ENCODE data around the gene HSP90AB1. TPM values are rescaled to one million over a fixed set of nuclear protein-coding genes. Genes with fewer than 3 reads are reported as not detected.

Gene HSP90AB1
- total RNA-seq, 3 donors from 2014 or later (not counting 1 experiment from before 2014, with no cell fraction given) = 256 to 372 (median 308) TPM

DNA sequence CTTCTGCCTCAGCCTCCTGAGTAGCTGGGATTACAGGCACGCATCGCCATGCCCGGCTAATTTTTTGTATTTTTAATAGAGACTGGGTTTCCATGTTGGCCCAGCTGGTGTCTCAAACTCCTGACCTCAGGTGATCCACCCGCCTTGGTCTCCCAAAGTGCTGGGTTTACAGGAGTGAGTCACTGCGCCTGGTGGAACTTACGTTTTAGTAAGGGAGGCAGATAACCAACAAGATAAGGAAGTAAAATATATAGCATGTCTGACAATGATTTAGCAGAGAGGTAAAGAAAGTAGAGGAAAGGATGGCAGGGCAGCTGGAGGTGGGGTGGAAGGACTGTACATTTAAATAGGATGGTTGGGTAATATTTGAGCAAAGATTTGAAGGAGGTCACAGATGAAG lies 42.9 kb upstream of the HSP90AB1 start:
- Mint-ChIP-seq H3K4me1 (no peaks in the 10 kb centered on the region), H3K4me3 (no peak overlapping the region), H3K9me3 (no peaks in the 10 kb centered on the region), H3K27ac (no peak overlapping the region), H3K27me3 (ENCODE audit: low read depth in 2 of 2) (peaks cover 7 to 10% of the 10 kb centered on the region in 2 donors), H3K36me3 (no peaks in the 10 kb centered on the region)
- no peaks in the 10 kb centered on the region for H3K9me3 ChIP-seq (ENCODE audit: control insufficient read depth, insufficient read depth, low read length)
- H3K4me1 ChIP-seq (ENCODE audit: control insufficient read depth, insufficient read depth, low read length) = no peaks in the 10 kb centered on the region
- H3K27me3 ChIP-seq (ENCODE audit: control insufficient read depth, insufficient read depth, low read length) = no peaks in the 10 kb centered on the region
- 89% methylated on average over 6 of the region's 6 CpGs for WGBS (ENCODE audit: insufficient coverage)
- H3K4me3 ChIP-seq (ENCODE audit: low read length) = no peak overlapping the region
- intact Hi-C loops (cut with micrococcal nuclease) = no loop called here
- H3K27ac ChIP-seq (ENCODE audit: low read length) = no peak overlapping the region
- TF ChIP-seq CTCF (IDR thresholded peaks at IDR 0.05) = no peak
- ATAC-seq (no peak), DNase-seq (no peak)
- no peaks in the 10 kb centered on the region for H3K36me3 ChIP-seq (ENCODE audit: control insufficient read depth, insufficient read depth, low read length)

- H3K27ac Mint-ChIP-seq = no peak overlapping the region
- H3K27me3 Mint-ChIP-seq (ENCODE audit: low read depth in 2 of 2) = peaks cover 7 to 12% of the 10 kb centered on the region in 2 donors
- DNase-seq (no peak), ATAC-seq (no peak)
- no peak for TF ChIP-seq CTCF (IDR thresholded peaks at IDR 0.05)
- H3K36me3 ChIP-seq (ENCODE audit: control insufficient read depth, insufficient read depth, low read length) = no peaks in the 10 kb centered on the region
- H3K27ac ChIP-seq (ENCODE audit: low read length) = no peak overlapping the region
- no peaks in the 10 kb centered on the region for H3K9me3 ChIP-seq (ENCODE audit: control insufficient read depth, insufficient read depth, low read length)
- no peaks in the 10 kb centered on the region for H3K36me3 Mint-ChIP-seq
- no peaks in the 10 kb centered on the region for H3K4me1 ChIP-seq (ENCODE audit: control insufficient read depth, insufficient read depth, low read length)
- no peak overlapping the region for H3K4me3 ChIP-seq (ENCODE audit: low read length)
- intact Hi-C loops (cut with micrococcal nuclease) = no loop called here
- H3K4me1 Mint-ChIP-seq = no peaks in the 10 kb centered on the region
- no peaks in the 10 kb centered on the region for H3K9me3 Mint-ChIP-seq
- H3K4me3 Mint-ChIP-seq = no peak overlapping the region
- H3K27me3 ChIP-seq (ENCODE audit: control insufficient read depth, insufficient read depth, low read length) = no peaks in the 10 kb centered on the region
- WGBS (ENCODE audit: insufficient coverage) = 92% methylated on average over 6 of the region's 6 CpGs
Observed at GRCh38 chr6:44207966-44208365, 38.9 kb upstream of the HSP90AB1 start.

DNA sequence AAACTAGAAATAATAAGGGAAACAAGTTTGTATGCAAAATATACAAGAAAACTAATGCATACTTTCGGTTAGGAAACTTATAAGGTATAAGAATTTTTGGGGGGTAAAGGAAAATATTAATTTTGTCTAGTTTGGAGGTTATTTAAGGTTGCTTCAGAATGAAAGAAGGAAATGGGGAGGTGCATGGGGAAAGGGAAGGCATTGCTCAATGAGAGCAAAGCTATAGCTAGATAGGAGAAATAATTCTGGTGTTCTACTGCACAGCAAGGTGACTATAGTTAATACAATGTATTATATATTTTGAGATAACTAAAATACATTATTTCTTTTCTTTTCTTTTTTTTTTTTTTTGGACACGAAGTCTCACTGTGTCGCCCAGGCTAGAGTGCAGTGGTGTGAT lies 35.6 kb upstream of the HSP90AB1 start:
- 87% methylated on average over 3 of the region's 3 CpGs for WGBS (ENCODE audit: insufficient coverage)
- H3K4me3 ChIP-seq (ENCODE audit: low read length) = no peak overlapping the region
- H3K4me3 Mint-ChIP-seq = no peak overlapping the region

More for the DNA sequence above, 35.6 kb upstream of the HSP90AB1 start:
- intact Hi-C loops (cut with micrococcal nuclease) = no loop called here
- Histone ChIP-seq H3K27ac (ENCODE audit: low read length) (no peak overlapping the region), H3K27me3 (ENCODE audit: control insufficient read depth, insufficient read depth, low read length) (no peaks in the 10 kb centered on the region), H3K36me3 (ENCODE audit: control insufficient read depth, insufficient read depth, low read length) (no peaks in the 10 kb centered on the region), H3K9me3 (ENCODE audit: control insufficient read depth, insufficient read depth, low read length) (no peaks in the 10 kb centered on the region), H3K4me1 (ENCODE audit: control insufficient read depth, insufficient read depth, low read length) (no peaks in the 10 kb centered on the region)
- H3K36me3 Mint-ChIP-seq = no peaks in the 10 kb centered on the region
- no peaks in the 10 kb centered on the region for H3K9me3 Mint-ChIP-seq
- DNase-seq = no peak
- no peak for TF ChIP-seq CTCF (IDR thresholded peaks at IDR 0.05)
- peaks cover 11 to 12% of the 10 kb centered on the region in 2 donors for H3K27me3 Mint-ChIP-seq (ENCODE audit: low read depth in 2 of 2)
- no peak for ATAC-seq
- no peak overlapping the region for H3K27ac Mint-ChIP-seq
- H3K4me1 Mint-ChIP-seq = no peaks in the 10 kb centered on the region

Measured in natural killer cell (primary cell).